GM18861 (cell line): Measurements from ENCODE around the gene CD226.
"Not testable (repeated sequence)": the region's sequence is repeated elsewhere in the genome, so short reads cannot be mapped to it uniquely, and the experiment has no call there.

Source experiments
- ATAC-seq: cut with Tn5 transposase; IDR thresholded peaks from one replicate; pipeline ENCODE4 v1.9.1; 2021; ENCODE audit not compliant: unreplicated experiment

The CD226 gene

DNA sequence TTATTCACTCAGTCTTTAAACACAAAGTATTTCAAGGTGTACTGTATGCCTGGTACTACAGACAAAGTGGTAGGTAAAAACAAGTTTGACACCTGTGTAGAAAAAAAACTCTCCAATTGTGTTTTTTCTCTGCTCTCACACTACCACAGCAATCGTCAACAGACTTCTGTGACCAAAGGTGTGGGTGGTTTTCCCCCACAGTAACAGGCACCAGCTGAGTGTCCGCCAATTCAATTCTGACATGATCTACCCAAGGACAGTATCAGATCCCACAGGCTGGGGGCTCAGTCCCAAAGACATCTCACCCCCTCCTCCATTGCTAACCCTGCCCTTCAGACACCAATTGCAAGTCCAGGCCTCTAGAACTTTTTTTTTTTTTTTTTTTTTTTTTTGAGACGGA, 71.2 kb downstream of the CD226 start:
- ATAC-seq, result no peak

DNA sequence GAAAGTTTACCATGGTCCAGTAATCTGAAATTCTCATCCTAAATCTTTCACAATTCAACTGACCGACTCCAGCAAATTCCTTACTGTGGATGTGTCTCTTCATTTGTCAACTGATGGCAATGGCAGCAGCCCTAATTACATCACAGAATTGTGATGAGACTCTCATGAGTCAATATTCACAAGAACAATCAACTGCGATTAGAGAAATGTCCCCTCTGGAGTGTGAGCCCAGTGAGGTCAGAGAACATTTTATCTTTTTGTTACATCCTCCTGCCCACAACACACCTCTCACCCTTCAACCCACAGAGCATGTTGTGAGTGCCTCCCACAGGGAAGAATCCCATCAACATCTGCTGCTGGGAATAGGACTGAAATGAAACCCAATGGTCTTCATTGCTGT, 73.6 kb downstream of the CD226 start:
- ATAC-seq, result no peak

DNA sequence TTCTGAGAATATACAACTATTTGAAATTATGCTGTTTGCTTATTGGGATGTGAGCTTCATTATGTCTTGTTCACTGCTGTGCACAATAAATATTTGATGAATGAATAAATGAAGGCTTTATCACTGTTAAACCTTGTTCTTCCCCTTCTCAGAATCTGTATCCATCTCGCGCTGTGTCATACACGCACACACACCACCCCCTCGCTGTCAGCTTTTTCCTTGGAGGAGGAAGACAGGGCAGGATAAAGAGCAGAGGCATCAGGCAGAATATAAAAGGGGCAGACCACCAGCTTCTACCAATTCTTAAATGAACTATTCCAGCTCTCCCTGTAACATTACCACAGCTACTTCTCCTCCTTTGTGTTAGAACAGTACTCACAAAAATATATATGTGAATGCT, 75.0 kb downstream of the CD226 start:
- no peak for ATAC-seq

DNA sequence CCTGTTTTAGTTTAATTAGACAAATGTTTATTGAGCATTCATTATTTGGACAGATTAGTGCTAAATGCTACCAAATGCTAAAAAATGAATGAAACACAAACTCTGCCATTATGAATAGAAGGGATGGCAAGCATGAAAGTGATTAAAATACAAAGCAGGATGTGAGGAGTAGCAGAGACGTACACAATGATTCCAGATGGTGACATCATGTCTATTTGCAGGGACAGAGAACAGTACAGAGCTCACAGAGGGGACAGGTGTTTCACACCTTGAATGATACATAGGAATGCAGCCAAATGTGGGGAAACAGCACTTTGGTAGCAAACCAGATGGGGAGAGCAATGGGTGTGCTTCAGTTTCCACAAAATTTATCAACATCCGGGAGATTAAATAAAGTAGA, 76.3 kb downstream of the CD226 start:
- ATAC-seq, result no peak

DNA sequence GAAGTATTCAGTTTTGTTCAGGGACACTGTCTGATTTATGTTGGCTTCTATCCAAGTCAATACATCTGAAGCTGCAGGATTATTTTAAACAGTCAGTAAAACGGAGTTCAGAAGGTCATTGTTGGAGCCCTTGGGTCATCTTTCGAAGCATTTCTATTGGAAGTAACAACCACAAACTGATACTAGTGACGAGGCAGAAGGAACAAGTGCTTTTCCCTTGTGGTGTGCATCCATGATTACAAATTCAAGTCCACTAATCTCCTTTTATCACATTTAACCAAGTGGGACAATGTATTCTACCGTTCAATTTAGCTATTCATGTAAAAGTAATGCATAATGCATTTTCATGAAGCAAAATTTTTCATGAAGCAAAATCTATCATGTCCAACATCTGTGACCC, 76.9 kb downstream of the CD226 start:
- no peak for ATAC-seq

DNA sequence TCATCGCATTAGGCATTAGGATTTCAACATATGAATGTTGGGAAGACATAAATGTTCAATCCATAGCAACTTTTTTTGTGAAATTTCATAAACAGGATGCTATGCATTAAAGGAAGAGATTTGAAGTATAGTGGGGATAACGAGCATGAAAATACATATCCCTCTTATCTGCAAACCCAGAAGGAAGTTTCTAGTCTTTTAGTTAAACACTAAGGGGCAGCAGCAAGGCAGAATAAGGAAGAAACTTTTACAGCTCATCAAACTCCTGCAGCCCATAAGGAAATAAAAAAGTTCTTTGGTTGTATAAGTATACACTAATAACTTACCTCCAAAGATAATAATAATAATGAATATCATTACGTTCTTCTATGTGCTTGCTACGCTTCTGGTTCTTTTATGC, 81.5 kb downstream of the CD226 start:
- no peak for ATAC-seq

DNA sequence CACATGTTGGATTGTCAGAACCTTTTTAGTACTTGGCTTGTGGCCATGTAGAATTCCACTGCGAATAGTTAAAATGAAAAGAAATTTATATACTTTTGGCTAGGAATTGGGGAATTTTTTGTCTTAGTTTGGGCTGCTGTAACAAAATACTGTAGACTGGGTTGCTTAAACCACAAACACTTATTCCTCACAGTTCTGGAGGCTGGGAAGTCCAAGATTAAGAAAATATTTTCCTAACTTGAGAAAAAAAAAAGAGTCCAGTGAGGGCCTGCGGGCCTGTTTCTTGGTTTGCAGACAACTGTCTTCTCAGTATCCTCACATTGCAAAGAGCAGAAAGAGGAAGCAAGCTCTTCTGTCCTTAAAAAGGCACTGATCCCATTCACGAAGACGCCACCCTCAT, 81.9 kb downstream of the CD226 start:
- no peak for ATAC-seq

DNA sequence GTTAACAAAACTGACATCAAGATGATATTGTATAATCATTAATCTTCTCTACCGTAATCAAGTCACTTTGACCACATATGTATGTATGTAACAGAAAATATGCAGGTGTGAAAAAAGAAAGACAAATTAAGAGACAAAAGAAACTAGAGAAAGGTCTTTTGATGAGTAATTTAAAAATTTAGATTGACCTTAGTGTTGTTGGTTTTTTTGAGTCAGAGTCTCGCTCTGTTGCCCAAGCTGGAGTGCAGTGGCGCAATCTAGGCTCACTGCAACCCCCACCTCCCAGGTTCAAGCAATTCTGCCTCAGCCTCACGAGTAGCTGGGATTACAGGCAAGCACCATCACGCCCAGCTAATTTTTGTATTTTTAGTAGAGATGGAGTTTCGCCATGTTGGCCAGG, 82.9 kb downstream of the CD226 start:
- ATAC-seq, result peak; percentile 92

DNA sequence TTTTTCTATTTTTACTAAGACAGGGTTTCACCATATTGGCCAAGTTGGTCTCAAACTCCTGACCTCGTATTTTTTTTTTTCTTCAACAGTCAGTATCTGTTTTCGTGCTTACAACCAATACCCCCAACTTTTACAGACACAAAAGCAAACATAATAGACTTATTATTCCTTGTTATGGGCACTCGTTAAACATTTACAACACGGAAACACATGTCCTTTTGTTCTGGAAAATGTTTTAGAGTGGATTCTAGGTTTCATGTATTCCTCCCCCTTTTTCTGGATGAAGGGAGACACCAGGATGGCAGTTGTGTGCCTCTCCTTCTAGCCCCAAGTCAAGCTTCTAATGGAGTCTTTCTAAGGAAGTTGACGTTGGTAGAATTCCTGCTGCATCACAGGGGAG, 88.8 kb downstream of the CD226 start:
- no peak for ATAC-seq

DNA sequence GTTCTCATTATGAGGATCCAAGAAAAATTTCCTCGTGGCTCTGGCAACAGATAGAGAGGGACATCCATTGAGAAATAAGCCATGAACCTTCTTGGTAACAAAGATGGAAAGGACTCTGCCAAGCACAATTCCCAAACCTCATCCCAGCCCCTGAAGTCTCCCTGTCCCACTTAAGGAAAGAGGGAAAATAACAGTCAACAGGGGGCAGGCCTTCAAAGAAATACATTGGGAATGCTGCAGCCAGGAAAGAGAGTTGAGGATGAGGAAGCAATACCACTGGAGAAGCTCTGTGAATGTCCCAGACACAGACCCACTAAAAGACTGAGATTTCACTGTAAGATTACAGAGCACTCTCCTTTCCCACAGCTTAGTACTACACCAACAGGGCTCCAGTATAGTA, 93.2 kb downstream of the CD226 start:
- no peak for ATAC-seq

DNA sequence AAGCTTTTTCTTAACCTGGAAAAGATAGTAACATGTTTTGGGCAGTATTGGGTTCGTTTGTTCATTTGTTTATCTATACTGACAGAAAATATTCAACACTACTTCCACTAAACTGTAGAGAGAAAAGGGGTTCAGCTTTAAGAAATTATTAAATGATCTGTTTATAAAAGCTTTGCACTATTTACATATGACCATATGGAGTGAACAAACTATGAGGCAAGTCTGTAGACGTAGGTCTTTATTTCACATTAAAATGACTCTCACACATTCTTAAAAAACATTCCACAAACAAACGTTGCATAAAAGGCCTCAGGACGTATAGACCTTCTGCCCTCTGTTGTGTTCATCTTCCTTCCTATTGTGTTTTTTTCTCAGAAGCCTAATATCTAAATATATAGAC, 94.6 kb downstream of the CD226 start:
- ATAC-seq, result no peak

DNA sequence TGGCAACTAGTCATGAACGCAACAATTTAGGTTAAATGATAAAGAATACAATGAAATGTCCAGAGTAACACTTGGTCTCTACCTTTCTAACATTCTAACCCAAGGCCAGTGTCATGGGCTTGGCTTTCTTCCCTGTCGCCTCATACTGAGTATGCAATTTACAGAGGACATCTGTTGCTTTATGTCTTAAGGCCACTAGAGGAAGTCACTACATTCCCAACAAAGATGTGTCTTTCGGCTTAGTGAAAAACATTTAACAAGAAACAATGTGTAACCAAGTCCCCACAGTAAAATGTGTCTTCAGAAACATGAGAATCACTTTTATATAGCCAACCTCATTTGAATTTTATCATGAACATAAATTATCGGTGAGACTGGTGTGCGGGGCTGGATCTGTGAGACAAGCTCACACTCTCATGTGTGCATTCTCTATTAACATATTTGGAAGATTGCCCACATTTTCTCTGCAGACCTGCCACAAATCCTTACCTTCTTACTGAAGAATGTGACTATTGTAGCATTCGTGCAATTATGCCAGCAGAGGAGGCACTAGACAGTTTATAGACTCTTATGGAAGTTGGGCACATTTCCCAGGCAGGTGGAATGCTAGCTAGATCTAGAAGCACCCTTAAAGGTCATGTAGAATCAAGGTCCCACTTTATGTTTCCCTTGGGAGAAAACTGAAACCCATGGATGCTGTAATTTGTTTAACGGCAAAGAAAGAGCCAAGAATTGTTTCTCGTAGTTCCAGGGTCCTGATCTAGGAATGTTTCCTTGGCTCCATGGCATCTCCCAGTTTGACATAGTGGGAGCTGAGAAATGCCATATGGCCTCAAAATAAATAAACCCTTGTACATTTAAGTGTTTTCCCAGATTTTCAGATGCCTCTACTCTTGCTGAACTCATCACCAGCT, 101.8 kb downstream of the CD226 start:
- ATAC-seq, result no peak

DNA sequence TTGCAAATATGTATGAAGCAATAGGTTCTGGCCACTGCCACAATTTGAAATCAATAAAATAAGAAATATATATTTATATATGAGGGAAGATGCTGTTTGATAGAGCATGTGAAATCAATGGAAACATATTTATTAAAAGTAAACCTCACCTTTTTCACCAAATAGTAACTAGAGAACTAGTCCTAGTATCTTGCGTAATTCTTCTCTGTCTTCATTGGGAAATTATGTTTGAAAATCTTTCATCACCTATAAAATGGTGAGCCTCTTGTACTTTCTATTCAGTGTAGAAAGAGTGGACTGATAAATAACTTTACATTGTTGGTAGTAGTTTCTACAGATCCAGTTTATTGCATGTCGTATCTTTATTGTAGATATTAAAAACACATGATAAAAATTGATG, 103.0 kb downstream of the CD226 start:
- ATAC-seq, result no peak

DNA sequence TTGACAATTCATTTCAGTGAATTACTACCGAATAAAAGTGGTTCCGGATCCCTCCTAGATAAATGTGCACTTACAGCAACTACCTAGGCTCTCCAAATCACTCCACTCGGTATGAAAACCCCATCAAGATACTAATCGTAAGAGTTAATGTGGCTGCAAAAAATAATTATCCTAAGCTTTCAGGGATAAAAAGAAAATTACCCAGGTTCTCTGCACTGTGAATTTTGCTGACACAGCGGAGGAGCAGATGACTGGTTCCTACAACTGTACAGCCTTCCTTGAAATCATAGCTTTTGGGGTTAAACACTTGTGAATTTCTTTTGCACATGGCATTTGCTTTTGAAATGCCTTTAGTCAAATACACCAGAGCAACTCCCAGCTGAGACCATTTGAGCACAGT, 104.7 kb downstream of the CD226 start:
- ATAC-seq, result no peak

DNA sequence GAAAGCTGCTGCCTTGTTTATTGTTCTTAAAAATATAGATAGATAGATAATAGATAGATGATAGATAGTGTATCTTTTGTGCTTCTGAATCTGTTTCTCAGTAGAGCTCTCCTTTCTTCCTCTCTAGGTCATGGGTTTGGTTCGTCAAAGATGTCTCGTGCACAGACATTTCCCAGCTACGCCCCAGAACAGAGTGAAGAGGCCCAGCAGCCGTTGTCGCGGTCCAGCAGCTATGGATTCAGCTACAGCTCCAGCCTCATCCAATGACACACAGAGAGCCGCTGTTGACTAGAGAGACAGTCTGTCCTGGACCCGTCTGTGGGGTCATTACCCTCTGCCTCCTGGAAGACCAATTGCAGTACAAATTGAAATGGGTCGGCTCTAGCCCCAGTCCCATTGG, 106.6 kb downstream of the CD226 start:
- ATAC-seq, result no peak

DNA sequence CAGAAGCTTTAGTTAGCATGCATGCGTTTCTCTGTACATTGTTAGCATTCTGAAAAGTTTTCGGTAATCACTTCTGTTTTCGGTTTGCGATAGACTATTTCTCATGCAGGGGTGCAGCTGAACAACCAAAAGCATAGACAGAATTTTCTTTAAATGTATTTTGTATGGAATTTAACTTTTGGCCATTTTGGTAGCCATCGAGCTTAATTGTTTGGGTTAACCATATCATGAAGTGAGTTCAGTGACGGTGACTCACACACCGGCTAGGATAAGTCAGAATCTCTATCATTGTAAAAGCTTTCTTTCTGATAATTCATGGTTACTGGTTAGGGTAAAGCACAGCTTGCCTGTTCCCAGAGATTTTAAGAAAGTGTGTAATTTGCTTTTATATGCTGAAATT, 107.2 kb downstream of the CD226 start:
- no peak for ATAC-seq

DNA sequence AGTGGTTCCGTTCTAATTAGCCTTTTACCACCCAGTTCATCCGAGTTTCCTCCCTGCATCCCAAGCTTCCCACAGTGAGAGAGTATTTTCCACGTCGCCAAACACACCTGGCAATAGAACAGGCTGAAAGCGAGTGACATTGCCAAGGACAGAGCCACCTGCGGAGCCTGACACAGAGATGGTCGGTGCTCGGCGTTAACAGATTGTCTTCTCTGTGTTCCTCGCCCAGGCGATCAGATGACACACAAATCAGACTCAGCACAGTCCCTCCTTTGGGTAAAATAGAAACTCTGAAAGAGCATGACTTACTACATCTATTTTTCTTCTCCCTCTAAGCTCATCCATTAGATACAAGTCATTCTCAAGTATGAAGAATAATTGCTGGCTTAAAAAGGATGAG, 107.7 kb downstream of the CD226 start:
- no peak for ATAC-seq

DNA sequence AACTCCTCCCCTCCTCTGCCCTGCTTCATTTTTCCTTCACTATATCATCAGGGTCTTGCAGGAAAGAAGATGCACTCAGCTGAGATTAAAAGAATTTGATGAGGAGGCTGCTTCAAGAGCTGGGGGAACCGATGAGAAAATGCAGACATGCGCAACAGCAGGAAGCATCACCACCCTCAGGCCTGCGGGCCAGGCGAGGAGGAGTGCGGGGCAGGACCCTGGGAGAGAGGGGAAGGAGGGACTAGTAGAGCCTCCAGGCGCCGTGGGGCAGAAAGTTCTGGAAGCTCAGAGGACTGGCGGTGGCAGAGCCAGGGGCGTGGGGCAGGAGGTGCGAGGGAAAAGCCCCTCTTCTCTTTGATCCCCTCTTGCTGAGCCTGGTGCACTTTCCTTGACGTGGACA, 108.2 kb downstream of the CD226 start:
- ATAC-seq, result no peak

DNA sequence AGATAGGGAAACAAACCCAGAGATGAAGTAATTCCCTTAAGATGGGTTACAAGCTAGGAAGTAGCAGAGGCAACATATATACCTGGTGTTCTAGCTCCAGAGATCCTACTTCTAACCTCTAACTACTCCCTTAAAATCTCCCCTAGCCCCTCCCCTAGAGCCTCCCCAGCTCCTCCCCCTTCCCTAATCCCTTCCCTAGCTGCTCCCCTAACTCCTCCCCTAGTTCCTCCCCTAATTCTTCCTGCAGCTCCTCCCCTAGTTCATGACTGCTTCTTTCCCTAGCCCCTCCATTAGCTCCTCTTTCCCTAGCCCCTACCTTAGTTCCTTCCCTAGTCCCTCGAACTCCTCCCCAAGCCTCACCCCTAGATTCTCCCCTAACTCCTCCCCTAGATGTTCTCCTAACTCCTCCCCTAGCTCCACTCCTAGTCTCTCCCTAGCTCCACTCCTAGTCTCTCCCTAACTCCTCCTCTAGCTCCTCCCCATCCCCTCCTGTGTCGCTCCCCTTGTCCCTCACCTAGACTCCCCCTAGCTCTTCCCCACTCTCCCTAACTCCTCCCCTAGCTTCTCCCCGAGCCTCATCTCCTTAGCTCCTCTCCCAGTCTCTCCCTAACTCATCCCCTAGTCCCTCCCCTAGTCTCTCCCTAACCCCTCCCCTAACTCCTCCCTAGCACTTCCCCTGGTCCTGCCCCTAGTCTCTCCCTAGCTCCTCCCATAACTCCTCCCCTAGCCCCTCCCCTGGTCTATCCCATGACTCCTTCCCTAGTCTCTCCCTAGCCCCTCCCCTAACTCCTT, 108.9 kb downstream of the CD226 start:
- ATAC-seq, result no peak

DNA sequence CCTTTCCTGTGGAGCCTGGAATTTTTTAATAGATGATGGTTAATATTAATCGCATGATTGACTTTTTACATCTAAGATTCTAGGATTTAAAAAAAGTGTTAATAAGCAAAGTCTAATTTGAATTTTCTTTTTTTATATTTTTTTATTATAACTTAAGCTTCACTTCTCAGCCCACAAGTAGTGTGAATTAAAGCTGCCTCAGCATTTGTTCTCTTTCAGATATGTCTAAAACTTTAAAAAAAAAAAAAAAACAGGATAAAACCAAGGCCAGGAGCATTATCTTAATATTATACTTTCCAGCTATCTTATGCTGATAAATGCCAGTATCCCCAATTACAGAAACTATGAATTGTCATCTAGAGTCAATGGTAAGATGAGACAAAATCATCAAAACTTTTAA, 109.7 kb downstream of the CD226 start:
- ATAC-seq, result no peak

DNA sequence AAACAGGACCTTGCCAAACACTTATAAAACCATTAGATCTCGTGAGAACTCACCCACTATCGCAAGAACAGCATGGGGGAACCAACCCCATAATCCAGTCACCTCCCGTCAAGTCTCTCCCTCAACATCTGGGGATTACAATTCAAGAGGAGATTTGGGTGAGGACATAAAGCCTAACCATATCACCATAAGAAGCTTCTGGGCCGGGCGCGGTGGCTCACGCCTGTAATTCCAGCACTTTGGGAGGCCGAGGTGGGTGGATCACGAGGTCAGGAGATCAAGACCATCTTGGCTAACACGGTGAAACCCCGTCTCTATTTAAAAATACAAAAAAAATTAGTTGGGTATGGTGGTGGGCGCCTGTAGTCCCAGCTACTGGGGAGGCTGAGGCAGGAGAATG, 112.7 kb downstream of the CD226 start:
- ATAC-seq, result not testable (repeated sequence)

DNA sequence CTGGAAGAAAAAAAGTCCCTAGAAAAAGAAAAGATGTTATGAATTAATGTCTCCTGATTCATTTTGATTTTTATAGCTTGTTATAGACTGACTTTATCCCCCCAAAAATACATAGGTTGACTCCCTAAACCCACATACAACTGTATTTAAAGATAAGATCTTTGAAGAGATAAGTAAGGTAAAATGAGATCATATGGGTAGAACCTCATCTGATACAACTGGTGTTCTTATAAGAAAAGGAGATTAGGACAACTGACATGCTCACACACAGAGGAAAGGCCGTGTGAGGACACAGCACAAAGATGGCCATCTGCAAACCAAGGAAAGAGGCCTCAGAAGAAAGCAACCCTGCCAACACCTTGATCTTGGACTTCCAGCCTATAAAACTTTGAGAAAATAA, 117.5 kb downstream of the CD226 start:
- ATAC-seq, result no peak
